HG02885 (cell line): ENCODE data around the gene FAM168A.

Source experiments
- ATAC-seq: cut with Tn5 transposase; IDR thresholded peaks from one replicate; pipeline ENCODE4 v1.9.1; 2021; ENCODE audit warnings: mild to moderate bottlenecking; ENCODE audit not compliant: unreplicated experiment, poor library complexity

The FAM168A gene

GRCh38 chr11:73564903-73565302, 33.0 kb downstream of the FAM168A start:
- no peak for ATAC-seq

- no peak for ATAC-seq
Measured at GRCh38 chr11:73563539-73564200, 34.2 kb downstream of the FAM168A start.

- no peak for ATAC-seq
Measured at GRCh38 chr11:73559743-73560142, 38.2 kb downstream of the FAM168A start.

- no peak for ATAC-seq
Measured at GRCh38 chr11:73556966-73557365, 40.9 kb downstream of the FAM168A start.

GRCh38 chr11:73555615-73556014, 42.3 kb downstream of the FAM168A start:
- ATAC-seq: no peak

- no peak for ATAC-seq
Measured at GRCh38 chr11:73554671-73555320, 43.1 kb downstream of the FAM168A start.

- no peak for ATAC-seq
Measured at GRCh38 chr11:73553266-73553665, 44.6 kb downstream of the FAM168A start.

- ATAC-seq: no peak
Measured at GRCh38 chr11:73551677-73552076, 46.2 kb downstream of the FAM168A start.

- no peak for ATAC-seq
Measured at GRCh38 chr11:73549376-73549775, 48.5 kb downstream of the FAM168A start.

- ATAC-seq: no peak
Measured at GRCh38 chr11:73547706-73548595, 50.0 kb downstream of the FAM168A start.

GRCh38 chr11:73542175-73542574, 55.7 kb downstream of the FAM168A start:
- no peak for ATAC-seq

GRCh38 chr11:73539506-73540084, 58.3 kb downstream of the FAM168A start:
- ATAC-seq: no peak

- no peak for ATAC-seq
Measured at GRCh38 chr11:73538381-73538872, 59.5 kb downstream of the FAM168A start.

- ATAC-seq: no peak
Measured at GRCh38 chr11:73537969-73538368, 59.9 kb downstream of the FAM168A start.

GRCh38 chr11:73536961-73537360, 61.0 kb downstream of the FAM168A start:
- ATAC-seq: no peak

- no peak for ATAC-seq
Measured at GRCh38 chr11:73532310-73532709, 65.6 kb downstream of the FAM168A start.

GRCh38 chr11:73531386-73531785, 66.5 kb downstream of the FAM168A start:
- ATAC-seq: no peak

- no peak for ATAC-seq
Measured at GRCh38 chr11:73530109-73530508, 67.8 kb downstream of the FAM168A start.

GRCh38 chr11:73529204-73529530, 68.7 kb downstream of the FAM168A start:
- ATAC-seq: no peak

GRCh38 chr11:73528483-73529203, 69.3 kb downstream of the FAM168A start:
- no peak for ATAC-seq
